IMR-90 (cell line): ENCODE measurements around the gene COL23A1.

Source experiments
- CEBPB ChIP-seq: IDR thresholded peaks from 2 replicates; pipeline ENCODE4 v1.6.1; 2012; ENCODE audit warnings: low read depth, low read length, improper control_type of control experiment
- POLR2A ChIP-seq: IDR thresholded peaks from 2 replicates; pipeline ENCODE4 v1.6.1; 2012; ENCODE audit warnings: mild to moderate bottlenecking, low read depth, low read length
- SMC3 ChIP-seq: fragments of 150-350 bp; IDR thresholded peaks from 2 replicates; pipeline ENCODE4 v1.6.1; 2016; ENCODE audit warnings: low read depth, mild to moderate bottlenecking, antibody characterized with exemption, low read length, moderate library complexity
- USF2 ChIP-seq: fragments of 150-350 bp; IDR thresholded peaks from 2 replicates; pipeline ENCODE4 v1.6.1; 2017; ENCODE audit warnings: mild to moderate bottlenecking, antibody characterized with exemption, low read length, low read depth
- TF ChIP-seq, protein P1 (sequence below): conservative IDR thresholded peaks from 2 replicates; pipeline ENCODE4 v1.5.1; 2012; ENCODE audit warnings: mild to moderate bottlenecking, low read depth, low read length, improper control_type of control experiment

- TF ChIP-seq, protein P1, sequence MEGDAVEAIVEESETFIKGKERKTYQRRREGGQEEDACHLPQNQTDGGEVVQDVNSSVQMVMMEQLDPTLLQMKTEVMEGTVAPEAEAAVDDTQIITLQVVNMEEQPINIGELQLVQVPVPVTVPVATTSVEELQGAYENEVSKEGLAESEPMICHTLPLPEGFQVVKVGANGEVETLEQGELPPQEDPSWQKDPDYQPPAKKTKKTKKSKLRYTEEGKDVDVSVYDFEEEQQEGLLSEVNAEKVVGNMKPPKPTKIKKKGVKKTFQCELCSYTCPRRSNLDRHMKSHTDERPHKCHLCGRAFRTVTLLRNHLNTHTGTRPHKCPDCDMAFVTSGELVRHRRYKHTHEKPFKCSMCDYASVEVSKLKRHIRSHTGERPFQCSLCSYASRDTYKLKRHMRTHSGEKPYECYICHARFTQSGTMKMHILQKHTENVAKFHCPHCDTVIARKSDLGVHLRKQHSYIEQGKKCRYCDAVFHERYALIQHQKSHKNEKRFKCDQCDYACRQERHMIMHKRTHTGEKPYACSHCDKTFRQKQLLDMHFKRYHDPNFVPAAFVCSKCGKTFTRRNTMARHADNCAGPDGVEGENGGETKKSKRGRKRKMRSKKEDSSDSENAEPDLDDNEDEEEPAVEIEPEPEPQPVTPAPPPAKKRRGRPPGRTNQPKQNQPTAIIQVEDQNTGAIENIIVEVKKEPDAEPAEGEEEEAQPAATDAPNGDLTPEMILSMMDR: no peak
- TF ChIP-seq SMC3: no peak
- TF ChIP-seq POLR2A: no peak
- no peak for TF ChIP-seq CEBPB
- no peak for TF ChIP-seq USF2
Observed at GRCh38 chr5:178247481-178248456, 342.4 kb downstream of the COL23A1 start.
